ENCODE results near the gene VPS39. TPM values are rescaled to one million over a fixed set of nuclear protein-coding genes. Genes with fewer than 3 reads are reported as not detected.

VPS39 gene
- total and polyA plus RNA-seq, 2 of the 13 experiments (the other 11 are each of a cell fraction or from before 2014, with no cell fraction given) = 22.9 to 32.0 TPM

GRCh38 chr15:42141246-42141645 is 66.9 kb downstream of the VPS39 start:
- POLR2A ChIA-PET = no interaction called here
- H3K27ac ChIP-seq (ENCODE audit: extremely low read length, insufficient read depth, low read length) = no peak overlapping the region
- no peak overlapping the region for H3K4me3 ChIP-seq (replicated peaks in 1 of 3; ENCODE audit: insufficient read depth in 1 of 3, low read depth in 2 of 3, low read length in 3 of 3)
- H3K9me3 ChIP-seq (ENCODE audit: low read length) = peaks cover 24% of the 10 kb centered on the region
- BruUV-seq (replicated peaks) = no TSS peak
- FAIRE-seq = no peak
- in situ Hi-C loops (cut with HindIII; ENCODE audit: extremely low pct_ligation_motif_present, low pct_unique_long_range_greater_than_20kb) (no loop called here), intact Hi-C loops (cut with micrococcal nuclease; ENCODE audit: unreplicated experiment) (no loop called here)
- no peaks in the 10 kb centered on the region for H3K36me3 ChIP-seq (replicated peaks in 1 of 2; ENCODE audit: control insufficient read depth in 1 of 2, insufficient read depth in 2 of 2, low read length in 2 of 2)
- H3K4me1 ChIP-seq (ENCODE audit: insufficient read depth, low read length) = peaks cover 59% of the 10 kb centered on the region
- H2AFZ ChIP-seq (ENCODE audit: low read length) = no peak overlapping the region
- no peaks in the 10 kb centered on the region for H3K79me2 ChIP-seq (ENCODE audit: insufficient read depth, low read length)
- no peak overlapping the region for H3K9ac ChIP-seq (ENCODE audit: insufficient read depth, low read depth, low read length)
- peaks cover 0 to 29% of the 10 kb centered on the region in 2 experiments; a peak in 2 of 5 replicates for H3K27me3 ChIP-seq (ENCODE audit: control insufficient read depth in 1 of 2, insufficient read depth in 2 of 2, low read length in 2 of 2)
- no peak for ATAC-seq
- DNase-seq (ENCODE audit: low spot score) = no peak
- TF ChIP-seq ZFX (CRISPR knock-in tag; IDR thresholded peaks at IDR 0.05; ENCODE audit: low read depth) (0 out of 2 replicates have a peak, but pooled peaks have one; percentile 4), NFE2L1 (CRISPR knock-in tag; IDR thresholded peaks at IDR 0.05; ENCODE audit: borderline replicate concordance) (no peak)
- 80% methylated on average over 5 of the region's 7 CpGs for WGBS (ENCODE audit: low lambda C conversion rate)
- no peaks in the 10 kb centered on the region for H4K20me1 ChIP-seq (ENCODE audit: insufficient read depth, low read length)
- H3K4me2 ChIP-seq (ENCODE audit: low read depth, low read length) = no peak overlapping the region
- CTCF ChIA-PET (ENCODE audit: low intra/inter-chr PET ratio, low total read pairs) = no interaction called here

GRCh38 chr15:42140383-42141070 is 67.6 kb downstream of the VPS39 start:
- CTCF ChIA-PET (ENCODE audit: low intra/inter-chr PET ratio, low total read pairs) = no interaction called here
- Histone ChIP-seq H3K4me3 (replicated peaks in 1 of 3; ENCODE audit: insufficient read depth in 1 of 3, low read depth in 2 of 3, low read length in 3 of 3) (no peak overlapping the region; a peak in 1 of 6 replicates), H4K20me1 (ENCODE audit: insufficient read depth, low read length) (no peaks in the 10 kb centered on the region), H3K27me3 (ENCODE audit: control insufficient read depth in 1 of 2, insufficient read depth in 2 of 2, low read length in 2 of 2) (peaks cover 0 to 22% of the 10 kb centered on the region in 2 experiments; a peak in 2 of 5 replicates), H2AFZ (ENCODE audit: low read length) (no peak overlapping the region), H3K36me3 (replicated peaks in 1 of 2; ENCODE audit: control insufficient read depth in 1 of 2, insufficient read depth in 2 of 2, low read length in 2 of 2) (no peaks in the 10 kb centered on the region), H3K9me3 (ENCODE audit: low read length) (peaks cover 24% of the 10 kb centered on the region), H3K79me2 (ENCODE audit: insufficient read depth, low read length) (no peaks in the 10 kb centered on the region), H3K4me2 (ENCODE audit: low read depth, low read length) (no peak overlapping the region), H3K4me1 (ENCODE audit: insufficient read depth, low read length) (peaks cover 64% of the 10 kb centered on the region), H3K27ac (ENCODE audit: extremely low read length, insufficient read depth, low read length) (no peak overlapping the region), H3K9ac (ENCODE audit: insufficient read depth, low read depth, low read length) (no peak overlapping the region)
- FAIRE-seq (no peak), ATAC-seq (no peak), DNase-seq (ENCODE audit: low spot score) (no peak)
- POLR2A ChIA-PET = no interaction called here
- intact Hi-C loops (cut with micrococcal nuclease; ENCODE audit: unreplicated experiment) = no loop called here
- in situ Hi-C loops (cut with HindIII; ENCODE audit: extremely low pct_ligation_motif_present, low pct_unique_long_range_greater_than_20kb) = no loop called here
- BruUV-seq (replicated peaks) = no TSS peak
- 46% methylated on average over 6 of the region's 8 CpGs for WGBS (ENCODE audit: low lambda C conversion rate)
- no peak for TF ChIP-seq SNAPC4 (CRISPR knock-in tag; IDR thresholded peaks at IDR 0.05)

All from HepG2 (cell line).